Parathyroid adenoma (tissue), 2 donors: Measurements from ENCODE around the gene HSD17B2.

Experiments used
- H2AFZ ChIP-seq: fragments of 300-600 bp; sonication (generic); one replicate; pipeline ENCODE4 v1.7.0; 2017; ENCODE audit warnings: antibody characterized with exemption, mild to moderate bottlenecking
- H3K27ac ChIP-seq: fragments of 300-600 bp; sonication (generic); one replicate; pipeline ENCODE4 v1.7.0; 2017
- H3K27me3 ChIP-seq: fragments of 300-600 bp; sonication (generic); one replicate; pipeline ENCODE4 v1.7.0; 2017; ENCODE audit warnings: low read length; ENCODE audit not compliant: control insufficient read depth, insufficient read depth
- H3K36me3 ChIP-seq: fragments of 300-600 bp; sonication (generic); one replicate; pipeline ENCODE4 v1.7.0; 2017; ENCODE audit warnings: low read length; ENCODE audit not compliant: control insufficient read depth, insufficient read depth
- H3K4me1 ChIP-seq: fragments of 300-600 bp; sonication (generic); one replicate; pipeline ENCODE4 v1.7.0; 2017; ENCODE audit warnings: control low read depth
- H3K4me2 ChIP-seq: fragments of 300-600 bp; sonication (generic); one replicate; pipeline ENCODE4 v1.7.0; 2017; ENCODE audit warnings: low read length
- H3K4me3 ChIP-seq: fragments of 300-600 bp; sonication (generic); one replicate; pipeline ENCODE4 v1.7.0; 2017; ENCODE audit warnings: low read depth, low read length
- H3K79me2 ChIP-seq: fragments of 300-600 bp; sonication (generic); one replicate; pipeline ENCODE4 v1.7.0; 2017; ENCODE audit warnings: control low read depth
- H3K9ac ChIP-seq: fragments of 300-600 bp; sonication (generic); one replicate; pipeline ENCODE4 v1.7.0; 2017; ENCODE audit warnings: mild to moderate bottlenecking
- H3K9me3 ChIP-seq: fragments of 300-600 bp; sonication (generic); one replicate; pipeline ENCODE4 v1.7.0; 2017; ENCODE audit warnings: low read length; ENCODE audit not compliant: control insufficient read depth
- CTCF ChIP-seq: fragments of 300-600 bp; sonication (generic); IDR thresholded peaks from one replicate; pipeline ENCODE4 v1.7.0; 2017; ENCODE audit warnings: antibody characterized with exemption, mild to moderate bottlenecking
- donor health status: primary hyperparathyroidism.

The HSD17B2 gene

GRCh38 chr16:82091241-82091640 is 56.2 kb downstream of the HSD17B2 start:
- no peak for TF ChIP-seq CTCF
- Histone ChIP-seq H3K4me1 (no peaks in the 10 kb centered on the region), H3K79me2 (no peaks in the 10 kb centered on the region), H3K36me3 (no peaks in the 10 kb centered on the region), H3K4me2 (no peak overlapping the region), H3K27me3 (no peaks in the 10 kb centered on the region), H3K9ac (no peak overlapping the region), H3K9me3 (no peaks in the 10 kb centered on the region), H2AFZ (no peak overlapping the region), H3K4me3 (no peak overlapping the region), H3K27ac (no peak overlapping the region)

GRCh38 chr16:82092711-82093110 is 57.7 kb downstream of the HSD17B2 start:
- no peak for TF ChIP-seq CTCF
- Histone ChIP-seq H3K9me3 (no peaks in the 10 kb centered on the region), H3K4me3 (no peak overlapping the region), H3K27ac (no peak overlapping the region), H3K9ac (no peak overlapping the region), H3K4me2 (no peak overlapping the region), H3K79me2 (no peaks in the 10 kb centered on the region), H3K36me3 (no peaks in the 10 kb centered on the region), H3K27me3 (no peaks in the 10 kb centered on the region), H3K4me1 (no peaks in the 10 kb centered on the region), H2AFZ (no peak overlapping the region)

GRCh38 chr16:82093666-82094300 is 58.7 kb downstream of the HSD17B2 start:
- H3K79me2 ChIP-seq: no peaks in the 10 kb centered on the region
- H3K9me3 ChIP-seq: no peaks in the 10 kb centered on the region
- no peak overlapping the region for H3K4me2 ChIP-seq
- no peak overlapping the region for H3K4me3 ChIP-seq
- no peak overlapping the region for H3K9ac ChIP-seq
- no peaks in the 10 kb centered on the region for H3K4me1 ChIP-seq
- H3K36me3 ChIP-seq: no peaks in the 10 kb centered on the region
- H3K27ac ChIP-seq: no peak overlapping the region
- no peaks in the 10 kb centered on the region for H3K27me3 ChIP-seq
- no peak for TF ChIP-seq CTCF
- H2AFZ ChIP-seq: no peak overlapping the region

- no peaks in the 10 kb centered on the region for H3K27me3 ChIP-seq
- no peaks in the 10 kb centered on the region for H3K36me3 ChIP-seq
- no peak for TF ChIP-seq CTCF
- no peak overlapping the region for H2AFZ ChIP-seq
- no peaks in the 10 kb centered on the region for H3K4me1 ChIP-seq
- H3K27ac ChIP-seq: no peak overlapping the region
- no peaks in the 10 kb centered on the region for H3K9me3 ChIP-seq
- no peak overlapping the region for H3K4me2 ChIP-seq
- no peak overlapping the region for H3K9ac ChIP-seq
- H3K4me3 ChIP-seq: no peak overlapping the region
- H3K79me2 ChIP-seq: no peaks in the 10 kb centered on the region
These were observed 60.0 kb downstream of the HSD17B2 start for GRCh38 chr16:82094942-82095540.

GRCh38 chr16:82096641-82097040 is 61.6 kb downstream of the HSD17B2 start:
- H2AFZ ChIP-seq: no peak overlapping the region
- H3K36me3 ChIP-seq: no peaks in the 10 kb centered on the region
- H3K4me3 ChIP-seq: no peak overlapping the region
- H3K4me2 ChIP-seq: no peak overlapping the region
- no peaks in the 10 kb centered on the region for H3K79me2 ChIP-seq
- no peak overlapping the region for H3K9ac ChIP-seq
- no peak for TF ChIP-seq CTCF
- H3K4me1 ChIP-seq: no peaks in the 10 kb centered on the region
- no peak overlapping the region for H3K27ac ChIP-seq
- H3K27me3 ChIP-seq: no peaks in the 10 kb centered on the region
- no peaks in the 10 kb centered on the region for H3K9me3 ChIP-seq
